ENCODE measurements around the gene BLOC1S1.
A peak's percentile ranks its signal among the peaks of the same experiment; 100 is the strongest.

BLOC1S1 gene

DNA sequence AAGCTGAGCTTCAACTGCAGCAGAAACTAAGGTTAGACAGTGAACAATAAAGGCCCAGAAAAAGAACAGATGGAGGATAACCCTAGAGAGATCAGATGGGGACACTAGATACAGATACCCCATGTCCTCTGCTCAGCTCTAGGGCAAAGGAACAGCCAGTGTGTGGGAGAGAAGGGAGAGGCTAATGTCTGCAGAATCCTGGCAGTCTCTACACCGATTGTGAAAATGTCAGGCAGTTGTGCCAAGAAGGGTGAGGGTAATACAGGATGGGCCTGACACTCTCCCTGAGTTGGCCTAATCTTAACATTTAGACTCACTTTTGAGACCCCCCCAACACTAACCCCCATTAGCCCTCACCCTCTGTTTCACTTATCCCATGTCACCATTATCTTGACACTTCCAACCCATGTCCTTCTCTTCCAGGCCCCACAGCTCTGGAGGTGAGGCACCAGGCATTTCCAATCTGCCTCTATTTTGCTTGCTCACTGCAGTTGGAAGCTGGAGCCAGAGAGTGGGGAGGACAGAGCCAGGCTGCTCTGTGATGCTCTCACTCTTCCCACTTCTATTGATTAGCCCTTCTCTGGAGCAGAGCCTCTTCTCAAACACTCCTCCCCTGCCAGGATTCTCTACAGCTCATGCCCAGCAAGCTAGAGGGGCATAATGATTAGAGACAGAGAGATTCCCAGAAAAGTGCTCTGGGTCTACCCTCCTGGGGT is 3.0 kb upstream of the BLOC1S1 start:
- no peak for ATAC-seq

DNA sequence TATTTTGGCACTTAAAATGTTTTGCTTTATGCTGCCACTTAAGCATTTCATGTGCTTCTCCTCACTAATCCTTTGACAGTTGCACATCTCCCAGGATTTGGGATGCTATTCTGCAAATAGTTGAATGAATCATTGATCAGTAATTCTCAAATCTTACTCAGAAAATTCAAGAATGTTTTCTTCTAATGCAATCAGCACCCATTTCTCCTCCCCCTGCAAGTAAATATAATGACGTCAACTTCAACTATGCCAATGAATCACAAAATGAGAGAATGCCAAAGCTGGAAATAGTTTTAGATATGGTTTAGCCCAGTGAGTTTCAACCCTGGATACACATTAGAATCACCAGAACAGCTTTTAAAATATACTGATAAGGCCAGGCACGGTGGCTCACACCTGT is 2.1 kb upstream of the BLOC1S1 start:
- no peak for ATAC-seq

DNA sequence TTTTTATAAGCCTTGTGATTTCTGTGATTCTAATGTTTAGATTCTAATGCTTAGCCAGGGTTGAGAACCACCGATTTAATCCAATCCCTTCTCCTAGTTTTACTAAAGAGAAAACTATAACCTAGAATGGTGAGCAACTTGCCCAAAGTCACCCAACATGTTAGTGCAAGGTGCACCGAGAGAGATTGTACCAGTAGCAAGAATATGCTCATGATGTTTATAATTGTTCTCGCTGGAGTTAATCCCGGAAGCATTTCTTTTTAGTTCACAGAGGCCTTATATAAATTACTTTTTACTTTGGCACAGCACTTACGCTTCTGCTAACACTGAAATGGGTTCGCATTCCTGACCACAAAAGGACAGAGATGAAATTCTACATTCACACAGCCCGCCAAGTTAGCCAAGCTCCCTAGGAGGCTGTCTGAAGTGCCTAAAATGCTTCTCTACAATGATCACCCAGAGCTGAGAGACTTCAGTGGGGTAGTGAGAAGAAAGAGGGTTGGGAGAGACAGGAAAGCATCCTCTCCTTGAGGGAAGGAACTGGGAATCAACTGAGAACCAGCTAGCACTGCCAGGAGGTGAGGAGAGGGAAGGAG is 579 bp upstream of the BLOC1S1 start:
- no peak for ATAC-seq

DNA sequence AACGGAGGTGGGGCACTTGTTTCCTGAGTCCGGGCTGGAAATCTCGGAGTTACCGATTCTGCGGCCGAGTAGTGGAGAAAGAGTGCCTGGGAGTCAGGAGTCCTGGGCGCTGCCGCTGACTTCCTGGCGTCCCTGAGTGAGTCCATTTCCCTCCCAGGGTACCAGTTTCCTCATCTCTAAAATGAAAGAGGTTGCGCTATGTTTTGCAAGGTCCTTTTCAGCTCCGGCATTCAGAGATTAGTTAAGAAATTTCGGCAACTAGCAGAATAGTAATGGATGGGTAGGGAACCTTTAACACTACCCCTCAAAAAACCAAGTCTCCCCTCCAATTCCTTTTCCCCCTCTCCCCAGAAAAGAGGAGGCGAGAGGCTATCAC is 724 bp downstream of the BLOC1S1 start:
- ATAC-seq: no peak

DNA sequence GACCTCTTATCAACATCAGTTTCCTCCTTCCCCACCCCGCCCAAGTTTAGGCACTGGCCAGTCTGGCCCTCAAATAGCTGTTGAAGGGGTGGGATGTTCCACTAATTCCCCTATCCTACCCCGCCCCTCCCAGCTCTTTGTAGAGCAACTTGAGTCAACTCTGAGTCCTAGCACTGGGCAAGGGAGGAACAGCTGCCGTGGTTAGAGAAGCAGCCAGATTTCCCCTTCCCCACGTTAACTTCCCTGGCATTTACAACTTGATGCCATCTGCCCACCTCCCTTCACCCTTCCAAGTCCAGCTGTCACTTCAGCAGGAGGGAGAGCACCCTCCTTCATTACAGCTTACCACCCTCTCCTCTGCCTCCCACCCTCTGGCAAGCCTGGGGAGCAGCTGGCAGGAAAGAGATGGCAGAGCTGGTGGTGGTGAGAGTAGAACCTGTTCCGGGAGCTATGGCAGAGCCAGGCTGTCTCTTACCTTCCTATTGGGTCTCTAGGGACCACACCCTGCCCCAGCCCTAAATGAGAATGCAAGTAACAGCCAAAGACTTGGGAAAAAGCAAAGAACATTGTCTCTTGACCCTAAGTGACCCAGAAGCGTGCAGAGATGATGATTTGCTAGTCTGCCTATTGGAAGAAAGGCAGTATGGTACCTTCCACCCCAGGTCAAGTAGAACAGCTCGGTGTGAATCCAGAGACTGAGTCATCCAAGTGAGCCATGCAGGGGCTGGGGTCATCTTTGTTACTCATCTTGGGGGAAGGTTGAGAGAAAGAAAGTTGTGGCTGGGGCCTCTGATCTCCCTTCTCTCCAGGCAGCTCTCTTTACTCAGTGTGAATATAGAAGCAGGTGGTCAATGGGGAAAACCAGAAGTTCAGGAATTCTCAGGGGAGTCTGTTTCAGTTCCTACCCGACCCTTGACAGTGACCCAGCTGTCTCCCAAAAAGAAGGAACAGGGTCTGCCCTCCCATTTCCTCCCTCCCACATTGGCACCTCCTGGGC is 1.5 kb downstream of the BLOC1S1 start:
- peak; percentile 34 to 50 for ATAC-seq

DNA sequence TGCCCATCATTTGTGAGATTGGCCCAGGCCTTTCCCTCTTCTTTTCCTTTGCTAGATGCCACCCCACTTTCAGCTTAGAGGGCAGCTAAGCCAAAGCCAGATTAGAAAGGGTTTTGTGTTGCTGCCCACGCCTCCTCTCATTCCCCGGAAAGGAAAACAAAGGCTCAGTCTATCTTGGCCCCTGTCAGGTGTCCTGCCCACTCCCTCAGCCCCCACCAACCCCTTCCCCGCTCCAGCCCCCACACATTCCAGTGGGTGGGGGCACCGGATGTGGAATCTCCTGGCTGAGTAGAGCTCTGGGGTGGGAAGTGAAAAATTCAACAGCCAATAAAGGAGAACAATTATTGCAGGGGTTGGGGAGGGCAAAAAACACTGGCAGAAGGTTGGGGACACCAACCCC is 2.2 kb downstream of the BLOC1S1 start:
- ATAC-seq: no peak

DNA sequence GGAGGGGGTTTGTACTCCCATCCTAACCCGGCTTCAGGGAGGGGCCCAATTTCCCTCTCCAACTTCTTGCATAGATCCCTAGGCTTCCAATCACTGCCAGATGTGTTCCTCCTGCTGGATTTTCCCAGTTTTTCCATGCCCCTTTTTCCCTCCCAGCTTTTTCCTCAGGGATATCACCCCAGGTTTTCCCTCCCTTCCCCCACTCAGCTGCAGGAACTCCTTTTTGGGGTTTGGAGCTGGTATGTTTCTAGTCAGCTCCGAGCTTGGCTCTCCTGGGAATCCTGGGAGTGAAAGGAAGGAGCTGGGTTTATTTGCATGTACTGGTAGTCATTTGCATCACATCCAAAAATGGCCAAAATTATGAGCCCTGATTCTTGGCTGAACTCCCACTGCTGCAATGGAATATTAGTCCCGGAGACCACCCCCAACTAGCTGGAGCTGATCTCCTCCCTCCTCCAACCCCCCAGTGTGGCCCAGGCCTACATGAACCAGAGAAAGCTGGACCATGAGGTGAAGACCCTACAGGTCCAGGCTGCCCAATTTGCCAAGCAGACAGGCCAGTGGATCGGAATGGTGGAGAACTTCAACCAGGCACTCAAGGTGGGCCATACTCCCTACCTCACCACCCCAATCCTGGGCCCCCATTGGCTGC is 2.9 kb downstream of the BLOC1S1 start:
- no peak for ATAC-seq

DNA sequence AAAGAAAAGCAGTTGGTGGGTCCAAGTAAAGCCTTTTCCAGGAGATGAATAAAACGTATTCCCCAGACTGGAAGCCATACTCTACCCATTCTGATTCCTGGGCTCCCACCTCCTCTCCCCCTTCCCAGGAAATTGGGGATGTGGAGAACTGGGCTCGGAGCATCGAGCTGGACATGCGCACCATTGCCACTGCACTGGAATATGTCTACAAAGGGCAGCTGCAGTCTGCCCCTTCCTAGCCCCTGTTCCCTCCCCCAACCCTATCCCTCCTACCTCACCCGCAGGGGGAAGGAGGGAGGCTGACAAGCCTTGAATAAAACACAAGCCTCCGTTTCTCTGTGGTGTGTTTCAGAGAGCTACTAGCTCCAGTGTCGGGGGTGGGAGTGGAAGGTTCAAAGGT is 3.5 kb downstream of the BLOC1S1 start:
- ATAC-seq: no peak

DNA sequence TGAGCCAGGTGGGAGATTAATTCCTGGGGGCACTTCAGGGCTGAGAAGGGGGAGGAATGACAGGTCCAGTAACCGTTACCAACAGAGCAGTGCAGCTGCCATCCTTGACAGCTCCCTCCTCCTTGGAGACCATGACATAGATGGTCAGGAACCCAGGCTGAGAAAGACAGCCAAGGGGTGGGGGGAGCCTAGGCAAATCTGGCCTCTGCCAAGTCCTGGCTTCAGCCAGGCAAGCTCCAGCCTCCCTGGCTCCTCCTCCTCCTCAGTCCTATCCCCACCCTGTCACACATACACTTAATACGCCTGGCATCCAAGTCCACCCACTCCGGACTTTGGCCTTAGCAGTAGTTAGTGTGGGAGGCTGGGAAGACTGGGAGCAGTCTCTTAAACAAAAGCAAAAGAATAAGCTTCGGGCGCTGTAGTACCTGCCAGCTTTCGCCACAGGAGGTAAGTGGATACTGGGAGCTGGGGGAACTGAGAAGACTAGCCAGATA is 4.3 kb downstream of the BLOC1S1 start, which contains the start of gene RDH5:
TSS of gene RDH5 (plus strand) at position 323 of the 494 bp plus-strand sequence. CDS start 792 bp downstream, outside the sequence.
- ATAC-seq: no peak

DNA sequence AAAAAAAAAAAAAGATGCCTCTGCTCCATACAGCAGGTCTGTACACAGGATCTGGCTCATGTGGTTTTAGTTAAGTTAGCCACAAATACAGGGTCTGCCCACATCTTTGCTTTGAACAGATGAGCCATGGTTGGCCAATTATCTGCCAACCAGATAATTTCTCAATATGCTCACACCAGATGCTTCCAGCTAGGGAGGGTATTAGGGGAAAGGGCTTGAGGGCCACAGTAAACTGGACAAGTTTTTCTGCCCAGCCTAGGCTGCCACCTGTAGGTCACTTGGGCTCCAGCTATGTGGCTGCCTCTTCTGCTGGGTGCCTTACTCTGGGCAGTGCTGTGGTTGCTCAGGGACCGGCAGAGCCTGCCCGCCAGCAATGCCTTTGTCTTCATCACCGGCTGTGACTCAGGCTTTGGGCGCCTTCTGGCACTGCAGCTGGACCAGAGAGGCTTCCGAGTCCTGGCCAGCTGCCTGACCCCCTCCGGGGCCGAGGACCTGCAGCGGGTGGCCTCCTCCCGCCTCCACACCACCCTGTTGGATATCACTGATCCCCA is 5.1 kb downstream of the BLOC1S1 start:
- ATAC-seq: no peak

DNA sequence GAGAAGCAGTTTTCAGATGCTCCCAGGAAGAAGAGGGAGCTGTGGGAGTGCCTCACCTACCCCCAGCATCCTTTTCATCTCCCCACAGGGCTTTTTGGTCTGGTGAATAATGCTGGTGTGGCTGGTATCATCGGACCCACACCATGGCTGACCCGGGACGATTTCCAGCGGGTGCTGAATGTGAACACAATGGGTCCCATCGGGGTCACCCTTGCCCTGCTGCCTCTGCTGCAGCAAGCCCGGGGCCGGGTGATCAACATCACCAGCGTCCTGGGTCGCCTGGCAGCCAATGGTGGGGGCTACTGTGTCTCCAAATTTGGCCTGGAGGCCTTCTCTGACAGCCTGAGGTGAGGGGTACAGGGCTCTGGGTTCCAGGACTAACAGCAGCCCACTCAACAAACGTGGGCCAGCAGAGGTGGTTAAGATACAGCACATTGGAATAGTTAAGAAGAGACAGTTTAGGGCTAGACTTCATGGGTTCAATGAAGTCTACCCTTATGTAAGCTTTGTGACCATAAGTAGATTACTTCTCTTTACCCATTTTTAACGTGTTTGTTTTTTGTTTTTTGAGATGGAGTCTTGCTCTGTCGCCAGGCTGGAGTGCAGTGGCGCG is 5.9 kb downstream of the BLOC1S1 start:
- no peak for ATAC-seq

DNA sequence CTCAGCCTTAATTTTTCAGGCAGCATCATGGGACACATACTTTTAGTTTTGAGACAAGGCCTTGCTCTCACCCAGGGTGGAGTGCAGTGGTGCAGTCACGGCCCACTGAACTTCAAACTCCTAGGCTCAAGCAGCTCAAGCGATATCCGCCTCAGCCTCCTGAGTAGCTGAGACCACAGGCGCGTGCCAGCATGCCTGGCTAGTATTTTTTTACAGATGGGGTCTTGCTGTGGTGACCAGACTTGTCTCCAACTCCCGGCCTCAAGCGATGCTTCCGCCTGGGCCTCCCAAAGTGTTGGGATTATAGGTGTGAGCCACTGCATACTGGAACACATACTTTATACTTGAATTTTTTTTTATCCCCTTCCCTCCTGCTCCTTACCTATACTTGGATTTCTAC is 7.1 kb downstream of the BLOC1S1 start:
- ATAC-seq: no peak

DNA sequence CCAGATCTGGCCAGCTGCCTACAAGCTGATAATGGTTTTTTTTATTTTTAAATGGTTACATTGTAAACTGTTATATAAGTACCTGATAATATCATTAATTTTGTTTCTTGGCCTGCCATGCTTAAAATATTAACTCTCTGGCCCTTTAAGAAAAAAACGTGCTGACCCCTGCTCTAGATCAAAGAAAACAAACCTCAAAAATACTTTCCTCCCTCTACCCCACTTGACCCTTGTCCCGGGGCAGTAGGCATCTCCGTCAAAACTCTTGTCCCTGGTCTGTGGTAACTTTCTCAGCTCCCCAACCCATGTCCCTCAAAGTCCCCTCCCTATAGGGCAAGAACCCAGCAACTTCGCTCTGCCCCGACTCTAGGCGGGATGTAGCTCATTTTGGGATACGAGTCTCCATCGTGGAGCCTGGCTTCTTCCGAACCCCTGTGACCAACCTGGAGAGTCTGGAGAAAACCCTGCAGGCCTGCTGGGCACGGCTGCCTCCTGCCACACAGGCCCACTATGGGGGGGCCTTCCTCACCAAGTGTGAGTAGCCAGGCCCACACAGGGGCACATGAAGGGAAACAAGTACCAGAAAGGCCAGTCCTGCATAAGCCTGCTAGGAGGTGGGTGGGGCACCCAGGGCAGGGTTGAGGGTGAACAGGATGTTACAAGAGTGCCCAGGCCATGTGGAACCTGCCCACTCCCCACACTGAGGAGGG is 7.8 kb downstream of the BLOC1S1 start:
- ATAC-seq: no peak

DNA sequence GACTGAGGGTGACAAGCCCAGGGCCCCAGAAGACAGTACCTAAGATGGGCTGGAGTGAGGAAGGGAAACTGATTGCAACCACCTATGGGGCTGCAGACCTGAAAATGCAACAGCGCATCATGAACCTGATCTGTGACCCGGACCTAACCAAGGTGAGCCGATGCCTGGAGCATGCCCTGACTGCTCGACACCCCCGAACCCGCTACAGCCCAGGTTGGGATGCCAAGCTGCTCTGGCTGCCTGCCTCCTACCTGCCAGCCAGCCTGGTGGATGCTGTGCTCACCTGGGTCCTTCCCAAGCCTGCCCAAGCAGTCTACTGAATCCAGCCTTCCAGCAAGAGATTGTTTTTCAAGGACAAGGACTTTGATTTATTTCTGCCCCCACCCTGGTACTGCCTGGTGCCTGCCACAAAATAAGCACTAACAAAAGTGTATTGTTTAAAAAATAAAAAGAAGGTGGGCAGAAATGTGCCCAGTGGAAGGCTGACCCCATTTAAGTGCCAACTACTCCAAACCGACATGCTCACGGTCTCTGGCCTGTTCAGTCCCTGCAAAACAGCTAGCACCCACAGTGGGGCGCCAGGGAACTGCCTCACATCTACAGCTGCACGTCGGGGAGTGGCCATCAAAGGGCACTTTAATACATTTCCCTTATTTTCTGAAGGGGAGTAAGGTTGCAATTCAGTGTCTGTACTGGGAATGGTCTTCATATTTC is 8.5 kb downstream of the BLOC1S1 start:
- ATAC-seq: peak in 1 of 2 donors; percentile 21

DNA sequence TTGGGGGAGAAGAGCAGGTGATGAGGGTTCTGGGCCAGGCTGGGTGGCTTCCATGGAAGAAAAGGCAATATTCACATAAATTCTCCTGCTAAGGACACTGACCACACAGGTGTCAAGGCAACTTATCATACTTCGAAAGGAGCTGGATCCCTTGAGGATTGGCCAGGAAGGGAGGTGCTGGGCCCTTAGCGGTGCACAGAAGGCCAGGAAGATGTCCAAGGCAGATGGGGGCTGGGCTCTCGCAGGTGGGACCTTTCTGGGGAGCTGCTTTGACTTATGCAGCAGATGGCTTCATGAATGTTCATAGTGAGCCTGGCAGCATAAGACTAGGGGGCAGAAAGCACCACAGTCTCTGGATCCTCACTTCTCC is 9.1 kb downstream of the BLOC1S1 start:
- no peak for ATAC-seq

DNA sequence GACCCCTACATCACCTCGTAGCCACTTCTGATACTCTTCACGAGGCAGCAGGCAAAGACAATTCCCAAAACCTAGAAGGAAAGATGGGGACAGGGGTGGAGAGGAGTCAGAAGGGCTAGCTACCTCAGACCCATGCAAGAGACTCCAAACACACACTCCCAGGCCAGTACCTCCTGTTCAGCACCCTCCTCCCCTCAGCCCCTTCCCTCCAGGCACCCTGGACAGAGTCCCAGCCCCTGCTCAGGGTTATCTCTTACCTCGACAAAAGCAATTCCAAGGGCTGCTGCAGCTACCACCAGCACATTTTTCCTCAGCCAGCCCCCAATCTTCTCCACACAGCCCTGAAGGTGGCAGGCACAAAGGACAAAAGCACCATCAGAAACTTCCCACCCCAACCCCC is 9.7 kb downstream of the BLOC1S1 start:
- ATAC-seq: no peak

DNA sequence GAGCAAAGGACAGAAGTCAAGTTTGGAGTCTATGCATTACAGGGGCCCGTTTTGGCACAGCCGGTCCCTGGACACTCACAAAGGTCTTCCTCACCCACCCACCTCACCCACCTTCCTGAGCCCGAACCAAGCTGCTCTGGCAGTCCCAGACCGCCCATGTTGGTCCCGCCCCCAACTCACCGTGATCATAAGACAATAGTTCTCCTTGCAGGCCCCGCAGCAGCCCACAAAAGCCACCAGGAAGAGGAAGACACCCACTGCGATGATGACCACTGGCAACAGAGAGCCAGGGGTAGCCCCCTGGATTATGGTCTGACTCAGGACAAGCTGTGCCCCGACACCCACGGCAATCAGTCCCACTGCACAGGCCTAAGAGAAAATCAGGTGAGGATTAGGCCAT is 11.1 kb downstream of the BLOC1S1 start:
- no peak for ATAC-seq

DNA sequence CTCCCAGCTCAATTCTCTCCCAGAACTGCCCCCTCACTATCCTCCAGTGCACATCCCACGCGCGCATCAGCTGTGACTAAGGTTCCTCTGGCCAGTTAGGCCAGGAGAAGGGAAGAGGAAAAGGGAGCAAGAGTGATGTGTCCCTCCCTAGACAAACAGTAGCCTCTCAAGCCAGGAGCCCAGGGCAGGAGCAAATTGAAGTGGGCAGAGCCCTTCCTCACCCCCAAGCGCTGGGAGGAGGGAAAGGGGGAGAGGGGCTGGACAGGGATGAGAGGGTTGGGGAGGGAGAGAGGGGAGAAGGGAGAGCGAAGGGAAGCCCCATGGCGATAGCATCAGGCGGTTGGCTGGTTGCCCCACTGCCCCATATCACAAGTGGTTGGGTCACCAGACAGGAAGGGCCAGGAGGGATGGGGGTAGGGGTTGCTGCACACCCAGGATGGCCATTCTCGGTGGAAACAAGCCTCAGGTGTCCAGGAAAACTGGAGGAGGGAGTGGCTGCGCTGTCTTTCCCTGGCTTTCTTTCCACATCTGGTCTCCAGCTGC is 11.9 kb downstream of the BLOC1S1 start:
- ATAC-seq: no peak

DNA sequence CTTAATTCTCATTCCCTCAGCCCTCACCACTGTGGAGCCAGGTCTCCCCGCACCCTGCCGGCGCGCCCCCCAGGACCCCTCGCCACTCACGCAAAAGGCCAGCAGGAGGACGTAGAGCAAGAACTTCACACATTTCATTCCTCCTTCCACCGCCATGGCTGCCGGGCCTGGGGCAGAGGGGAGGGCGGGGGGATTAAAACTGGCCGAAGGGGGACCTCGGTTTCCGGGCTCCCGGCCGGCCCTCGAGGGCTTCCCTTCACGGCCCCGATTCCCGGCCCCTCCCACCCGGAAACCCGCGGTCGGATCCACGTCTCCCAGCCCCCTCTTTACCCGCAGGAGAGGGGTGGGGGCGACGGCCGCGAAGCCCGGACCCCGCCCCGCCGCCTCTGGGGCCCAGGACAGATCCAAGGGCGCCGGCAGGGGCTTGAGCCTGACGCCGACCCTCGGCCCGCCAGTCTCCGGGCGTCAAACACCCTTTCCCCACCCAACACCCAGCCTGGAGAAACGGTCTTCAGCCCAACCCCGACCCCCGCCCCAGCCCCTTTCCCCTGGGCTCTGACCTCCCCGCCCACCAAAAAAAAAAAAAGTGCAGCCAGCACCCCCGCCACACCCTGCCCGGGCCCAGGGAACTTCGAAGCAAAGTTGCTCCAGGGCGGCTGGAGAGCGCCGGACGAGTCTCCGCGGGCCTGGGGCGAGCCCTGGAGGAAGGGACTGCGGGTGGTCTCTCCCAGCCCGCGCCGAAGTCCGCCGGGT is 12.5 kb downstream of the BLOC1S1 start:
- peak; percentile 0 to 2 for ATAC-seq

Data from activated CD4-positive, CD25-positive, alpha-beta regulatory T cell treated with anti-CD3 and anti-CD28 coated beads, Interleukin-2, amount 50 U/mL, for 24 hours (primary cell).